ENCODE measurements around the gene CPA3. TPM values are rescaled to one million over a fixed set of nuclear protein-coding genes. Genes with fewer than 3 reads are reported as not detected.

The CPA3 gene
- total RNA-seq, 1 experiment from 2014 or later = not detected

GRCh38 chr3:148914936-148915690 is 50.0 kb downstream of the CPA3 start:
- no peaks in the 10 kb centered on the region for H3K9me2 ChIP-seq (ENCODE audit: insufficient read depth)
- no peak for DNase-seq (ENCODE audit: low read depth, low spot score)
- H4K20me1 ChIP-seq (ENCODE audit: insufficient read depth) = no peaks in the 10 kb centered on the region
- no peaks in the 10 kb centered on the region for H3K79me2 ChIP-seq (ENCODE audit: insufficient read depth, low read length)
- no peak overlapping the region for H3K9ac ChIP-seq (ENCODE audit: low read length)
- no peaks in the 10 kb centered on the region for H3K36me3 ChIP-seq (ENCODE audit: control insufficient read depth in 1 of 2, insufficient read depth in 2 of 2, low read length in 2 of 2)
- RAD21 ChIA-PET (ENCODE audit: low non-redundant PET in 1 of 2, low total read pairs in 2 of 2, uncharacterized antibody in 2 of 2, unreplicated experiment in 2 of 2) = no interaction called here
- ATAC-seq = no peak
- H3K27me3 ChIP-seq (ENCODE audit: insufficient read depth, low read length) = no peaks in the 10 kb centered on the region
- no peaks in the 10 kb centered on the region for H3K9me3 ChIP-seq (ENCODE audit: control insufficient read depth in 1 of 2, insufficient read depth in 1 of 2, low read depth in 1 of 2, low read length in 2 of 2)
- TF ChIP-seq ATF3 (IDR thresholded peaks at IDR 0.05) (no peak), CEBPB (IDR thresholded peaks at IDR 0.05; ENCODE audit: low read depth) (no peak), CBX3 (IDR thresholded peaks at IDR 0.05; ENCODE audit: low read depth) (no peak)
- no peak overlapping the region for H3K27ac ChIP-seq (ENCODE audit: low read depth, low read length)
- no peak overlapping the region for H3K4me3 ChIP-seq (replicated peaks in 1 of 2; ENCODE audit: low read depth in 1 of 2, low read length in 2 of 2)
- no peak overlapping the region for H3K4me2 ChIP-seq (ENCODE audit: low read length)
- no TSS peak for BruUV-seq (replicated peaks)
- POLR2A ChIA-PET = no interaction called here
- CTCF ChIA-PET = no interaction called here
- intact Hi-C loops (cut with micrococcal nuclease) = no loop called here
- H3K4me1 ChIP-seq (ENCODE audit: control insufficient read depth in 1 of 2, insufficient read depth in 2 of 2, low read length in 2 of 2) = peaks cover 0 to 8% of the 10 kb centered on the region in 2 experiments; a peak in 2 of 4 replicates
- no peak overlapping the region for H2AFZ ChIP-seq (ENCODE audit: low read depth, low read length, poor library complexity, severe bottlenecking)

GRCh38 chr3:148916132-148916531 is 51.0 kb downstream of the CPA3 start:
- H3K9ac ChIP-seq (ENCODE audit: low read length) = no peak overlapping the region
- H3K4me1 ChIP-seq (ENCODE audit: control insufficient read depth in 1 of 2, insufficient read depth in 2 of 2, low read length in 2 of 2) = peaks cover 0 to 7% of the 10 kb centered on the region in 2 experiments; a peak in 2 of 4 replicates
- DNase-seq (ENCODE audit: low read depth, low spot score) = no peak
- no peaks in the 10 kb centered on the region for H4K20me1 ChIP-seq (ENCODE audit: insufficient read depth)
- BruUV-seq (replicated peaks) = no TSS peak
- H3K9me3 ChIP-seq (ENCODE audit: control insufficient read depth in 1 of 2, insufficient read depth in 1 of 2, low read depth in 1 of 2, low read length in 2 of 2) = no peaks in the 10 kb centered on the region
- POLR2A ChIA-PET = no interaction called here
- H2AFZ ChIP-seq (ENCODE audit: low read depth, low read length, poor library complexity, severe bottlenecking) = no peak overlapping the region
- H3K4me2 ChIP-seq (ENCODE audit: low read length) = no peak overlapping the region
- H3K27me3 ChIP-seq (ENCODE audit: insufficient read depth, low read length) = no peaks in the 10 kb centered on the region
- no peak overlapping the region for H3K27ac ChIP-seq (ENCODE audit: low read depth, low read length)
- no peaks in the 10 kb centered on the region for H3K36me3 ChIP-seq (ENCODE audit: control insufficient read depth in 1 of 2, insufficient read depth in 2 of 2, low read length in 2 of 2)
- no peak overlapping the region for H3K4me3 ChIP-seq (replicated peaks in 1 of 2; ENCODE audit: low read depth in 1 of 2, low read length in 2 of 2)
- RAD21 ChIA-PET (ENCODE audit: low non-redundant PET in 1 of 2, low total read pairs in 2 of 2, uncharacterized antibody in 2 of 2, unreplicated experiment in 2 of 2) = no interaction called here
- no peaks in the 10 kb centered on the region for H3K9me2 ChIP-seq (ENCODE audit: insufficient read depth)
- ATAC-seq = no peak
- no peaks in the 10 kb centered on the region for H3K79me2 ChIP-seq (ENCODE audit: insufficient read depth, low read length)
- CTCF ChIA-PET = no interaction called here
- intact Hi-C loops (cut with micrococcal nuclease) = no loop called here
- no peak for TF ChIP-seq CBX3 (IDR thresholded peaks at IDR 0.05; ENCODE audit: low read depth)
- TF ChIP-seq ELF1 (IDR thresholded peaks at IDR 0.05; ENCODE audit: borderline replicate concordance, low read depth) = no peak
- no peak for TF ChIP-seq CEBPB (IDR thresholded peaks at IDR 0.05; ENCODE audit: low read depth)
- no peak for TF ChIP-seq EGR1 (IDR thresholded peaks at IDR 0.05; ENCODE audit: low read depth)
- TF ChIP-seq EZH2 (IDR thresholded peaks at IDR 0.05) = no peak
- no peak for TF ChIP-seq ZFX (IDR thresholded peaks at IDR 0.05)
- TF ChIP-seq POLR2AphosphoS5 (IDR thresholded peaks at IDR 0.05; ENCODE audit: low read depth, low read length) = no peak
- no peak for TF ChIP-seq YY1 (IDR thresholded peaks at IDR 0.05; ENCODE audit: extremely low read depth, insufficient replicate concordance, low read depth, low read length)
- no peak for TF ChIP-seq CTCF (IDR thresholded peaks at IDR 0.05 in 2 of 3, conservative IDR thresholded peaks at IDR 0.05 in 1 of 3; ENCODE audit: borderline replicate concordance in 1 of 3, insufficient read depth in 1 of 3, low read depth in 2 of 3, low read length in 2 of 3)
- no peak for TF ChIP-seq TCF7L2 (IDR thresholded peaks at IDR 0.05; ENCODE audit: borderline replicate concordance, extremely low read depth, insufficient read depth, insufficient read length)
- no peak for TF ChIP-seq SIN3A (IDR thresholded peaks at IDR 0.05; ENCODE audit: low read depth)
- no peak for TF ChIP-seq SRF (IDR thresholded peaks at IDR 0.05; ENCODE audit: low read depth)
- no peak for TF ChIP-seq ATF3 (IDR thresholded peaks at IDR 0.05)
